HL-60 (cell line): Measurements from ENCODE around the gene PLEKHJ1.

Source experiments
- GABPA ChIP-seq: IDR thresholded peaks from 2 replicates; pipeline ENCODE4 v1.6.1; 2012; ENCODE audit warnings: low read depth
- POLR2AphosphoS5 ChIP-seq: IDR thresholded peaks from 2 replicates; pipeline ENCODE4 v1.6.1; 2012; ENCODE audit warnings: low read depth
- TF ChIP-seq, protein P1 (sequence below): IDR thresholded peaks from one replicate; pipeline ENCODE4 v1.5.1; 2011; ENCODE audit warnings: low read length, control low read depth, inconsistent platforms; ENCODE audit not compliant: insufficient read depth
- TF ChIP-seq, protein P2 (sequence below): IDR thresholded peaks from 2 replicates; pipeline ENCODE4 v1.6.1; 2012; ENCODE audit warnings: low read depth; ENCODE audit not compliant: insufficient replicate concordance

DNA sequence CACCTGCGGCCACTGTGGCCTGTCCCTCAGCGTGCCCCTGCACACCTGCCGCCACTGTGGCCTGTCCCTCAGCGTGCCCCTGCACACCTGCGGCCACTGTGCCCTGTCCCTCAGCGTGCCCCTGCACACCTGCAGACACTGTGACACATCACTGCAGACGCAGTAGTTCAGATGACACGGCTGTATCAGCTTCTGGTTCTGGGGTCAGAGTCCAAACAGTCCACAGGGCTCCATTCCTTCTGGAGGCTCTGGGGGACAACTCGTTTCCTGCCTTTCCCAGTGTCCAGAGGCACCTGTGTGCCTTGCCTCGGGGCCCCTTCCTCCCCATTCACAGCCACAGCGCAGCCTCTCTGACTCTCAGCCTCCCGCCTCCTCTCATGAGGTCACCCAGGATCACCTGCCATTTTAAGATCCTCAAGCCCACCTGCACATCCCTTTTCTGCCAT lies 6.0 kb upstream of the PLEKHJ1 start:
- TF ChIP-seq, protein P1, sequence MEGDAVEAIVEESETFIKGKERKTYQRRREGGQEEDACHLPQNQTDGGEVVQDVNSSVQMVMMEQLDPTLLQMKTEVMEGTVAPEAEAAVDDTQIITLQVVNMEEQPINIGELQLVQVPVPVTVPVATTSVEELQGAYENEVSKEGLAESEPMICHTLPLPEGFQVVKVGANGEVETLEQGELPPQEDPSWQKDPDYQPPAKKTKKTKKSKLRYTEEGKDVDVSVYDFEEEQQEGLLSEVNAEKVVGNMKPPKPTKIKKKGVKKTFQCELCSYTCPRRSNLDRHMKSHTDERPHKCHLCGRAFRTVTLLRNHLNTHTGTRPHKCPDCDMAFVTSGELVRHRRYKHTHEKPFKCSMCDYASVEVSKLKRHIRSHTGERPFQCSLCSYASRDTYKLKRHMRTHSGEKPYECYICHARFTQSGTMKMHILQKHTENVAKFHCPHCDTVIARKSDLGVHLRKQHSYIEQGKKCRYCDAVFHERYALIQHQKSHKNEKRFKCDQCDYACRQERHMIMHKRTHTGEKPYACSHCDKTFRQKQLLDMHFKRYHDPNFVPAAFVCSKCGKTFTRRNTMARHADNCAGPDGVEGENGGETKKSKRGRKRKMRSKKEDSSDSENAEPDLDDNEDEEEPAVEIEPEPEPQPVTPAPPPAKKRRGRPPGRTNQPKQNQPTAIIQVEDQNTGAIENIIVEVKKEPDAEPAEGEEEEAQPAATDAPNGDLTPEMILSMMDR = no peak
- TF ChIP-seq GABPA (no peak), POLR2AphosphoS5 (no peak)
- TF ChIP-seq, protein P2, sequence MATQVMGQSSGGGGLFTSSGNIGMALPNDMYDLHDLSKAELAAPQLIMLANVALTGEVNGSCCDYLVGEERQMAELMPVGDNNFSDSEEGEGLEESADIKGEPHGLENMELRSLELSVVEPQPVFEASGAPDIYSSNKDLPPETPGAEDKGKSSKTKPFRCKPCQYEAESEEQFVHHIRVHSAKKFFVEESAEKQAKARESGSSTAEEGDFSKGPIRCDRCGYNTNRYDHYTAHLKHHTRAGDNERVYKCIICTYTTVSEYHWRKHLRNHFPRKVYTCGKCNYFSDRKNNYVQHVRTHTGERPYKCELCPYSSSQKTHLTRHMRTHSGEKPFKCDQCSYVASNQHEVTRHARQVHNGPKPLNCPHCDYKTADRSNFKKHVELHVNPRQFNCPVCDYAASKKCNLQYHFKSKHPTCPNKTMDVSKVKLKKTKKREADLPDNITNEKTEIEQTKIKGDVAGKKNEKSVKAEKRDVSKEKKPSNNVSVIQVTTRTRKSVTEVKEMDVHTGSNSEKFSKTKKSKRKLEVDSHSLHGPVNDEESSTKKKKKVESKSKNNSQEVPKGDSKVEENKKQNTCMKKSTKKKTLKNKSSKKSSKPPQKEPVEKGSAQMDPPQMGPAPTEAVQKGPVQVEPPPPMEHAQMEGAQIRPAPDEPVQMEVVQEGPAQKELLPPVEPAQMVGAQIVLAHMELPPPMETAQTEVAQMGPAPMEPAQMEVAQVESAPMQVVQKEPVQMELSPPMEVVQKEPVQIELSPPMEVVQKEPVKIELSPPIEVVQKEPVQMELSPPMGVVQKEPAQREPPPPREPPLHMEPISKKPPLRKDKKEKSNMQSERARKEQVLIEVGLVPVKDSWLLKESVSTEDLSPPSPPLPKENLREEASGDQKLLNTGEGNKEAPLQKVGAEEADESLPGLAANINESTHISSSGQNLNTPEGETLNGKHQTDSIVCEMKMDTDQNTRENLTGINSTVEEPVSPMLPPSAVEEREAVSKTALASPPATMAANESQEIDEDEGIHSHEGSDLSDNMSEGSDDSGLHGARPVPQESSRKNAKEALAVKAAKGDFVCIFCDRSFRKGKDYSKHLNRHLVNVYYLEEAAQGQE = no peak
